HepG2 (cell line): ENCODE measurements around the gene FAM167B. TPM values are rescaled to one million over a fixed set of nuclear protein-coding genes. Genes with fewer than 3 reads are reported as not detected.

ENCODE experiments used
- BRCA1 ChIP-seq: sonication (generic); formaldehyde crosslinking; IDR thresholded peaks from 2 replicates; pipeline ENCODE4 v1.4.0; 2020; ENCODE audit warnings: missing genetic modification reagents
- FIP1L1 ChIP-seq: fragments of 200-400 bp; formaldehyde crosslinking; IDR thresholded peaks from 2 replicates; pipeline ENCODE4 v1.6.1; 2018; ENCODE audit warnings: low read depth, mild to moderate bottlenecking, low read length, moderate library complexity, borderline replicate concordance; ENCODE audit not compliant: insufficient read depth
- FOXK2 ChIP-seq: fragments of 450-650 bp; IDR thresholded peaks from 2 replicates; pipeline ENCODE4 v1.6.1; 2016
- KDM6A ChIP-seq: IDR thresholded peaks from 2 replicates; pipeline ENCODE4 v1.6.1; 2016; ENCODE audit warnings: low read depth
- NBN ChIP-seq: fragments of 450-650 bp; conservative IDR thresholded peaks from 2 replicates; pipeline ENCODE4 v1.6.1; 2017
- SCMH1 ChIP-seq: sonication (generic); formaldehyde crosslinking; IDR thresholded peaks from 2 replicates; pipeline ENCODE4 v1.9.0; 2021; ENCODE audit warnings: missing genetic modification reagents, mild to moderate bottlenecking, borderline replicate concordance
- SIN3A ChIP-seq: IDR thresholded peaks from 2 replicates; pipeline ENCODE4 v1.6.1; 2011; ENCODE audit warnings: low read depth, mild to moderate bottlenecking, control low read depth, low read length, borderline replicate concordance
- YY1 ChIP-seq: IDR thresholded peaks from 2 replicates; pipeline ENCODE4 v1.6.1; 2011; ENCODE audit warnings: low read length, low read depth, moderate library complexity, mild to moderate bottlenecking; ENCODE audit not compliant: insufficient read depth, insufficient replicate concordance
- ZBTB3 ChIP-seq: sonication (generic); formaldehyde crosslinking; IDR thresholded peaks from 2 replicates; pipeline ENCODE4 v1.4.0; 2020; ENCODE audit warnings: low read depth, mild to moderate bottlenecking, moderate library complexity, missing genetic modification reagents, borderline replicate concordance
- ZBTB7B ChIP-seq: sonication (generic); formaldehyde crosslinking; IDR thresholded peaks from 2 replicates; pipeline ENCODE4 v1.4.0; 2020; ENCODE audit warnings: missing genetic modification reagents
- ZNF337 ChIP-seq: sonication (generic); formaldehyde crosslinking; IDR thresholded peaks from 2 replicates; pipeline ENCODE4 v1.5.1; 2020; ENCODE audit warnings: missing genetic modification reagents, low read depth, mild to moderate bottlenecking, borderline replicate concordance
- ZNF431 ChIP-seq: sonication (generic); formaldehyde crosslinking; IDR thresholded peaks from 2 replicates; pipeline ENCODE4 v1.9.0; 2022; ENCODE audit warnings: missing genetic modification reagents, low read depth, mild to moderate bottlenecking, borderline replicate concordance
- ZNF644 ChIP-seq: IDR thresholded peaks from 2 replicates; pipeline ENCODE4 v1.6.1; 2016; ENCODE audit warnings: low read depth
- ZNF747 ChIP-seq: sonication (generic); formaldehyde crosslinking; IDR thresholded peaks from 2 replicates; pipeline ENCODE4 v1.8.1; 2023; ENCODE audit warnings: missing genetic modification reagents, mild to moderate bottlenecking, borderline replicate concordance
- ZNF83 ChIP-seq: sonication (generic); formaldehyde crosslinking; IDR thresholded peaks from 2 replicates; pipeline ENCODE4 v1.4.0; 2020; ENCODE audit warnings: missing genetic modification reagents, mild to moderate bottlenecking, borderline replicate concordance
- polyA plus RNA-seq, 8 experiments: library from polyadenylated mRNA; depleted of rRNA in 3 of 8; stranded (reverse) in 7 of 8; unstranded in 1 of 8; fragments of >200 nt; fragmentation: Illumina TruSeq in 4 of 8; extraction: Trizol in 4 of 8; gene quantifications; 2 replicates each; pipeline versions ENCODE4 v1.2.1 to v1.2.3, GENCODE V29; 2011 to 2016; ENCODE audit warnings: low read depth in 4 of 8, missing spikeins in 1 of 8, mixed read lengths in 1 of 8; ENCODE audit not compliant: insufficient read depth in 1 of 8
- total RNA-seq, 5 experiments: library from RNA; depleted of rRNA; stranded (reverse); fragments of >200 nt; fragmentation: Illumina TruSeq; extraction: Trizol; gene quantifications; 2 replicates each; pipeline ENCODE4 v1.2.3, GENCODE V29; 2016; ENCODE audit warnings: low read depth in 1 of 5
- TF ChIP-seq, protein P1 (sequence below): IDR thresholded peaks from 2 replicates; pipeline ENCODE4 v1.6.1; 2016; ENCODE audit warnings: missing compliant biosample characterization, missing genetic modification reagents, borderline replicate concordance
- TF ChIP-seq, protein P2 (sequence below): sonication (generic); formaldehyde crosslinking; IDR thresholded peaks from 2 replicates; pipeline ENCODE4 v1.4.0; 2020; ENCODE audit warnings: missing genetic modification reagents
- TF ChIP-seq, protein P3 (sequence below): sonication (generic); formaldehyde crosslinking; IDR thresholded peaks from 2 replicates; pipeline ENCODE4 v1.8.0; 2022; ENCODE audit warnings: mild to moderate bottlenecking, missing genetic modification reagents, moderate library complexity
- TF ChIP-seq, protein P4 (sequence below): sonication (generic); formaldehyde crosslinking; IDR thresholded peaks from one replicate; pipeline ENCODE4 v1.5.1; 2020; ENCODE audit warnings: mild to moderate bottlenecking, missing genetic modification reagents; ENCODE audit errors: not compliant biosample characterization

FAM167B gene
- total and polyA plus RNA-seq, 2 of the 13 experiments (the other 11 are each of a cell fraction or from before 2014, with no cell fraction given): 0.15 to 0.70 TPM

DNA sequence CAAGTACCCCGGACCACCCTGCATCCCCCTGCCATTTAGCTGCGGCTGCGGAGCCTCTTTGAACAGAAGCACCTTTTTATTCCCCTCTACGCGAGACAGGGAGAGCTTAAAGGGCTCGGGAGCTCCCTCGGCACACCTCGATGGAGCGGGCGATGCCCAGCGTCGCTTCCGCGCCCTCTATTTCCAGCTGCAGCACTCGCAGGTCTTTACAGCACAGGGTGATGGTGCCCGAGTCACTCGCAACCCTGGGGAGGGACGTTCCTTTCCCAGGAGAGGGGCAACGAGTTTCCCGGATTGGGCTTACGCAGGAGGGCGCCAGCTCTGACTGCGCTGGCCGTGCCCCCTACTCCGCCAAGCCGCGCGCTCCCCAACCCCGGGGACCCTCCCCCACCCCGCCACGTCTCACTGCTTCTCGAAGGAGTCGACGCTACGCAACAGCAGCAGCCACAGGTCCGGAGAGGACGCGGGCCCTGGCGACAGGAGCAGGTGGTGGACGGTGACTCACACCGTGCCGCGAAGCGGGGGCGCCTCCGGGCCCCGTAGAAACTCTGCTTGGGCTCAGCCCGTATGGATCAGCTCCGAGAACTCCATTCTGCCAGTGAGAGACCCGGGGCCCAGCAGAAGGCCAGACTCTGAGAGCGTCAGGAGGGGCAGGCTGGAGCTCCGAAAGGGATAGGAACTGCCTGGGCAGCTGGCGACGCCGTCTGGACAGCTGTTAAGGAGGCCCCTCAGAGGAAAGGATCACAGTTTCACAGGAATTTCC is 5.8 kb upstream of the FAM167B start (continued):
- TF ChIP-seq ZNF747 (CRISPR knock-in tag): no peak
- no peak for TF ChIP-seq BRCA1 (CRISPR knock-in tag)
- TF ChIP-seq, protein P1, sequence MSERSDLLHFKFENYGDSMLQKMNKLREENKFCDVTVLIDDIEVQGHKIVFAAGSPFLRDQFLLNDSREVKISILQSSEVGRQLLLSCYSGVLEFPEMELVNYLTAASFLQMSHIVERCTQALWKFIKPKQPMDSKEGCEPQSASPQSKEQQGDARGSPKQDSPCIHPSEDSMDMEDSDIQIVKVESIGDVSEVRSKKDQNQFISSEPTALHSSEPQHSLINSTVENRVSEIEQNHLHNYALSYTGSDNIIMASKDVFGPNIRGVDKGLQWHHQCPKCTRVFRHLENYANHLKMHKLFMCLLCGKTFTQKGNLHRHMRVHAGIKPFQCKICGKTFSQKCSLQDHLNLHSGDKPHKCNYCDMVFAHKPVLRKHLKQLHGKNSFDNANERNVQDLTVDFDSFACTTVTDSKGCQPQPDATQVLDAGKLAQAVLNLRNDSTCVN (CRISPR knock-in tag): no peak
- TF ChIP-seq, protein P2, sequence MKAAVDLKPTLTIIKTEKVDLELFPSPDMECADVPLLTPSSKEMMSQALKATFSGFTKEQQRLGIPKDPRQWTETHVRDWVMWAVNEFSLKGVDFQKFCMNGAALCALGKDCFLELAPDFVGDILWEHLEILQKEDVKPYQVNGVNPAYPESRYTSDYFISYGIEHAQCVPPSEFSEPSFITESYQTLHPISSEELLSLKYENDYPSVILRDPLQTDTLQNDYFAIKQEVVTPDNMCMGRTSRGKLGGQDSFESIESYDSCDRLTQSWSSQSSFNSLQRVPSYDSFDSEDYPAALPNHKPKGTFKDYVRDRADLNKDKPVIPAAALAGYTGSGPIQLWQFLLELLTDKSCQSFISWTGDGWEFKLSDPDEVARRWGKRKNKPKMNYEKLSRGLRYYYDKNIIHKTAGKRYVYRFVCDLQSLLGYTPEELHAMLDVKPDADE: no peak
- no peak for TF ChIP-seq FOXK2
- TF ChIP-seq, protein P3, sequence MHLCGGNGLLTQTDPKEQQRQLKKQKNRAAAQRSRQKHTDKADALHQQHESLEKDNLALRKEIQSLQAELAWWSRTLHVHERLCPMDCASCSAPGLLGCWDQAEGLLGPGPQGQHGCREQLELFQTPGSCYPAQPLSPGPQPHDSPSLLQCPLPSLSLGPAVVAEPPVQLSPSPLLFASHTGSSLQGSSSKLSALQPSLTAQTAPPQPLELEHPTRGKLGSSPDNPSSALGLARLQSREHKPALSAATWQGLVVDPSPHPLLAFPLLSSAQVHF (CRISPR knock-in tag): no peak
- TF ChIP-seq, protein P4, sequence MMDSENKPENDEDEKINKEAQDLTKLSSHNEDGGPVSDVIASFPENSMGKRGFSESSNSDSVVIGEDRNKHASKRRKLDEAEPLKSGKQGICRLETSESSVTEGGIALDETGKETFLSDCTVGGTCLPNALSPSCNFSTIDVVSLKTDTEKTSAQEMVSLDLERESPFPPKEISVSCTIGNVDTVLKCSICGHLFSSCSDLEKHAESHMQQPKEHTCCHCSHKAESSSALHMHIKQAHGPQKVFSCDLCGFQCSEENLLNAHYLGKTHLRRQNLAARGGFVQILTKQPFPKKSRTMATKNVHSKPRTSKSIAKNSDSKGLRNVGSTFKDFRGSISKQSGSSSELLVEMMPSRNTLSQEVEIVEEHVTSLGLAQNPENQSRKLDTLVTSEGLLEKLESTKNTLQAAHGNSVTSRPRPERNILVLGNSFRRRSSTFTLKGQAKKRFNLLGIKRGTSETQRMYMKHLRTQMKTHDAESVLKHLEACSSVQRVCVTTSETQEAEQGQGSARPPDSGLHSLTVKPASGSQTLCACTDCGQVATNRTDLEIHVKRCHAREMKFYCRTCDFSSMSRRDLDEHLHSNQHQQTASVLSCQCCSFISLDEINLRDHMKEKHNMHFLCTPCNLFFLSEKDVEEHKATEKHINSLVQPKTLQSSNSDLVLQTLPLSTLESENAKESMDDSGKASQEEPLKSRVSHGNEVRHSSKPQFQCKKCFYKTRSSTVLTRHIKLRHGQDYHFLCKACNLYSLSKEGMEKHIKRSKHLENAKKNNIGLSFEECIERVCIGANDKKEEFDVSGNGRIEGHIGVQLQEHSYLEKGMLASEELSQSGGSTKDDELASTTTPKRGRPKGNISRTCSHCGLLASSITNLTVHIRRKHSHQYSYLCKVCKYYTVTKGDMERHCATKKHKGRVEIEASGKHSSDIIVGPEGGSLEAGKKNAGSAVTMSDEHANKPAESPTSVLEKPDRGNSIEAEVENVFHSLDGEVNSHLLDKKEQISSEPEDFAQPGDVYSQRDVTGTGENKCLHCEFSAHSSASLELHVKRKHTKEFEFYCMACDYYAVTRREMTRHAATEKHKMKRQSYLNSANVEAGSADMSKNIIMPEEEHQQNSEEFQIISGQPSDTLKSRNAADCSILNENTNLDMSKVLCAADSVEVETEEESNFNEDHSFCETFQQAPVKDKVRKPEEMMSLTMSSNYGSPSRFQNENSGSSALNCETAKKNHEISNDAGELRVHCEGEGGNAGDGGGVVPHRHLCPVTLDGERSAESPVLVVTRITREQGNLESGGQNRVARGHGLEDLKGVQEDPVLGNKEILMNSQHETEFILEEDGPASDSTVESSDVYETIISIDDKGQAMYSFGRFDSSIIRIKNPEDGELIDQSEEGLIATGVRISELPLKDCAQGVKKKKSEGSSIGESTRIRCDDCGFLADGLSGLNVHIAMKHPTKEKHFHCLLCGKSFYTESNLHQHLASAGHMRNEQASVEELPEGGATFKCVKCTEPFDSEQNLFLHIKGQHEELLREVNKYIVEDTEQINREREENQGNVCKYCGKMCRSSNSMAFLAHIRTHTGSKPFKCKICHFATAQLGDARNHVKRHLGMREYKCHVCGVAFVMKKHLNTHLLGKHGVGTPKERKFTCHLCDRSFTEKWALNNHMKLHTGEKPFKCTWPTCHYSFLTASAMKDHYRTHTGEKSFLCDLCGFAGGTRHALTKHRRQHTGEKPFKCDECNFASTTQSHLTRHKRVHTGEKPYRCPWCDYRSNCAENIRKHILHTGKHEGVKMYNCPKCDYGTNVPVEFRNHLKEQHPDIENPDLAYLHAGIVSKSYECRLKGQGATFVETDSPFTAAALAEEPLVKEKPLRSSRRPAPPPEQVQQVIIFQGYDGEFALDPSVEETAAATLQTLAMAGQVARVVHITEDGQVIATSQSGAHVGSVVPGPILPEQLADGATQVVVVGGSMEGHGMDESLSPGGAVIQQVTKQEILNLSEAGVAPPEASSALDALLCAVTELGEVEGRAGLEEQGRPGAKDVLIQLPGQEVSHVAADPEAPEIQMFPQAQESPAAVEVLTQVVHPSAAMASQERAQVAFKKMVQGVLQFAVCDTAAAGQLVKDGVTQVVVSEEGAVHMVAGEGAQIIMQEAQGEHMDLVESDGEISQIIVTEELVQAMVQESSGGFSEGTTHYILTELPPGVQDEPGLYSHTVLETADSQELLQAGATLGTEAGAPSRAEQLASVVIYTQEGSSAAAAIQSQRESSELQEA (CRISPR knock-in tag): no peak
- TF ChIP-seq ZNF83: no peak
- no peak for TF ChIP-seq ZNF431 (CRISPR knock-in tag)
- no peak for TF ChIP-seq SCMH1 (CRISPR knock-in tag)
- no peak for TF ChIP-seq ZNF644 (CRISPR knock-in tag)
- no peak for TF ChIP-seq ZBTB3 (CRISPR knock-in tag)
- peak; percentile 18 for TF ChIP-seq YY1
- peak; percentile 65 for TF ChIP-seq ZBTB7B (CRISPR knock-in tag)
- no peak for TF ChIP-seq FIP1L1
- no peak for TF ChIP-seq NBN
- no peak for TF ChIP-seq ZNF337 (CRISPR knock-in tag)
- no peak for TF ChIP-seq SIN3A
- TF ChIP-seq KDM6A: no peak
